C4-2B (cell line): ENCODE data around the gene THADA.

Experiments
- ZFX ChIP-seq: fragments of 450-650 bp; IDR thresholded peaks from 2 replicates; pipeline ENCODE4 v1.6.1; 2017
- TF ChIP-seq, protein P1 (sequence below): fragments of 450-650 bp; conservative IDR thresholded peaks from 2 replicates; pipeline ENCODE4 v1.5.1; 2017; ENCODE audit warnings: mild to moderate bottlenecking

DNA sequence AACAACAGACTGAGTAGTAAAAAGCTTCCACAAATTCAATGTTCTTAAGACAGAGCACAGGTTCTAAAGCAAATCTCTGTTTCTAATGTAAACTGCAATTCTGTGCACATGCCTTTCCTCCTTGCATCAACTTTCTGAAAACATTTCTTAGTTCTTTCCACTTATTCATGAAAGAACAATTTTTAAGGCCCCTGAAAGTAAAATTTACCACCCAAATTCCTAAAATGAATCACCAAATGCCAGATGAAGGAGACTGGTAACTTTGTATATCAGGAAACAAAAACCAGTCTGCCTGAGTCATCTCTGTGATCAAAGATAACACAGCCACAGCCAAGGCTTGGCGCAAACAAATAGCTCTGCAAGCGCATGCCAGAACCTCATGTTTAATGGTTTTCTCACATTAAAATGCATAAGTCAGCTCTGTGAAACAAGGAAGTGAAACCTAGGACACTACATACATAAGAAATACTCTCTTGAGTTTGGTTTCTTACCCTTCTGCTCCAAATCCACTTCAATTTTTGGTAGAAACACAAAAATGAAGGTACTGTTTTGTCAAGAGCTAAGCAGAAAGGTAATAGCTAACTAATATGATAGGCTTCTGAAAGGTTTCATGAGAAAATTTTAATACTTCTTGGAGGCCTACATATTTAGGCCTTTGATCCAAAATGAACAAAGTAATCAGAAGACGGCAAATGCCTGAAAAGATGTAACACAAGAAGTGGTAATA is 169.4 kb downstream of the THADA start:
- TF ChIP-seq, protein P1, sequence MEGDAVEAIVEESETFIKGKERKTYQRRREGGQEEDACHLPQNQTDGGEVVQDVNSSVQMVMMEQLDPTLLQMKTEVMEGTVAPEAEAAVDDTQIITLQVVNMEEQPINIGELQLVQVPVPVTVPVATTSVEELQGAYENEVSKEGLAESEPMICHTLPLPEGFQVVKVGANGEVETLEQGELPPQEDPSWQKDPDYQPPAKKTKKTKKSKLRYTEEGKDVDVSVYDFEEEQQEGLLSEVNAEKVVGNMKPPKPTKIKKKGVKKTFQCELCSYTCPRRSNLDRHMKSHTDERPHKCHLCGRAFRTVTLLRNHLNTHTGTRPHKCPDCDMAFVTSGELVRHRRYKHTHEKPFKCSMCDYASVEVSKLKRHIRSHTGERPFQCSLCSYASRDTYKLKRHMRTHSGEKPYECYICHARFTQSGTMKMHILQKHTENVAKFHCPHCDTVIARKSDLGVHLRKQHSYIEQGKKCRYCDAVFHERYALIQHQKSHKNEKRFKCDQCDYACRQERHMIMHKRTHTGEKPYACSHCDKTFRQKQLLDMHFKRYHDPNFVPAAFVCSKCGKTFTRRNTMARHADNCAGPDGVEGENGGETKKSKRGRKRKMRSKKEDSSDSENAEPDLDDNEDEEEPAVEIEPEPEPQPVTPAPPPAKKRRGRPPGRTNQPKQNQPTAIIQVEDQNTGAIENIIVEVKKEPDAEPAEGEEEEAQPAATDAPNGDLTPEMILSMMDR: no peak
- no peak for TF ChIP-seq ZFX
